WERI-Rb-1 (cell line): ENCODE measurements around the gene CHCHD6.

Experiments used
- DNase-seq: peaks from one replicate; pipeline ENCODE4 v3.0.0-alpha.2; 2020
- H3K27ac ChIP-seq: fragments of 250-450 bp; sonication (Bioruptor Pico); 2 replicates; pipeline ENCODE4 v1.5.1; 2020; ENCODE audit warnings: mild to moderate bottlenecking, moderate library complexity
- H3K27me3 ChIP-seq: fragments of 250-450 bp; sonication (Bioruptor Pico); 2 replicates; pipeline ENCODE4 v1.5.1; 2021; ENCODE audit warnings: mild to moderate bottlenecking, low read depth, moderate library complexity; ENCODE audit not compliant: insufficient read depth, severe bottlenecking
- H3K36me3 ChIP-seq: fragments of 250-450 bp; sonication (Bioruptor Pico); 2 replicates; pipeline ENCODE4 v1.5.1; 2020; ENCODE audit warnings: mild to moderate bottlenecking, moderate library complexity
- H3K4me3 ChIP-seq: 2 replicates; pipeline ENCODE4 v1.5.1; 2011; ENCODE audit warnings: low read depth, mild to moderate bottlenecking, control low read depth, low read length
- H3K9me3 ChIP-seq: fragments of 250-450 bp; sonication (Bioruptor Pico); 2 replicates; pipeline ENCODE4 v1.5.1; 2021; ENCODE audit warnings: mild to moderate bottlenecking, moderate library complexity; ENCODE audit not compliant: severe bottlenecking
- TF ChIP-seq, protein P1 (sequence below): IDR thresholded peaks from 2 replicates; pipeline ENCODE4 v1.5.1; 2011; ENCODE audit warnings: low read depth, mild to moderate bottlenecking, control low read depth, inconsistent platforms, low read length

The CHCHD6 gene

DNA sequence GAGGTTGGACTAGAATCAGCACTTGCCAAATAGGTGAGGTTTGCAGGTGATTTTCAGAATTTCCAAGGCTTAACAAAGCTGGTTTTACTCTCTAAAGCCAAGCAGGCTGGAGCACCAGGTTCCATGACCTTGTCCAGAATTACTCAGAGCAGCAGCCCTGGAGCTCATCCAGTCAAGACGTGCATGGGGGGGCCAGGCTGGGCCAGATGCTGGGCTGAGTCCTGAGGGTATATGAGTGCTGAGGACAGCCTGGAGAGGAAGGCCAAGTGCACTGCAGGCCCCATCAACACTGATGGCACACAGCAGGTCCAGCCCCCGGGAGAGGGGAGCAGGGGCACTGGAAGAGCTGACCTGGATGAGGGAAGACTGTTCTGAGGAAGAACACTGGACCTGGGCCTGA lies 46.1 kb upstream of the CHCHD6 start:
- no peak for DNase-seq
- TF ChIP-seq, protein P1, sequence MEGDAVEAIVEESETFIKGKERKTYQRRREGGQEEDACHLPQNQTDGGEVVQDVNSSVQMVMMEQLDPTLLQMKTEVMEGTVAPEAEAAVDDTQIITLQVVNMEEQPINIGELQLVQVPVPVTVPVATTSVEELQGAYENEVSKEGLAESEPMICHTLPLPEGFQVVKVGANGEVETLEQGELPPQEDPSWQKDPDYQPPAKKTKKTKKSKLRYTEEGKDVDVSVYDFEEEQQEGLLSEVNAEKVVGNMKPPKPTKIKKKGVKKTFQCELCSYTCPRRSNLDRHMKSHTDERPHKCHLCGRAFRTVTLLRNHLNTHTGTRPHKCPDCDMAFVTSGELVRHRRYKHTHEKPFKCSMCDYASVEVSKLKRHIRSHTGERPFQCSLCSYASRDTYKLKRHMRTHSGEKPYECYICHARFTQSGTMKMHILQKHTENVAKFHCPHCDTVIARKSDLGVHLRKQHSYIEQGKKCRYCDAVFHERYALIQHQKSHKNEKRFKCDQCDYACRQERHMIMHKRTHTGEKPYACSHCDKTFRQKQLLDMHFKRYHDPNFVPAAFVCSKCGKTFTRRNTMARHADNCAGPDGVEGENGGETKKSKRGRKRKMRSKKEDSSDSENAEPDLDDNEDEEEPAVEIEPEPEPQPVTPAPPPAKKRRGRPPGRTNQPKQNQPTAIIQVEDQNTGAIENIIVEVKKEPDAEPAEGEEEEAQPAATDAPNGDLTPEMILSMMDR = no peak
- Histone ChIP-seq H3K9me3 (peaks cover 18% of the 10 kb centered on the region), H3K27me3 (no peaks in the 10 kb centered on the region), H3K36me3 (no peaks in the 10 kb centered on the region), H3K4me3 (no peak overlapping the region), H3K27ac (no peak overlapping the region)

- H3K9me3 ChIP-seq = peaks cover 18% of the 10 kb centered on the region
- H3K27me3 ChIP-seq = no peaks in the 10 kb centered on the region
- TF ChIP-seq, protein P1 = no peak
- DNase-seq = no peak
- H3K36me3 ChIP-seq = no peaks in the 10 kb centered on the region
- no peak overlapping the region for H3K4me3 ChIP-seq
- no peak overlapping the region for H3K27ac ChIP-seq
Measured at GRCh38 chr3:126658584-126658983, 45.5 kb upstream of the CHCHD6 start.

DNA sequence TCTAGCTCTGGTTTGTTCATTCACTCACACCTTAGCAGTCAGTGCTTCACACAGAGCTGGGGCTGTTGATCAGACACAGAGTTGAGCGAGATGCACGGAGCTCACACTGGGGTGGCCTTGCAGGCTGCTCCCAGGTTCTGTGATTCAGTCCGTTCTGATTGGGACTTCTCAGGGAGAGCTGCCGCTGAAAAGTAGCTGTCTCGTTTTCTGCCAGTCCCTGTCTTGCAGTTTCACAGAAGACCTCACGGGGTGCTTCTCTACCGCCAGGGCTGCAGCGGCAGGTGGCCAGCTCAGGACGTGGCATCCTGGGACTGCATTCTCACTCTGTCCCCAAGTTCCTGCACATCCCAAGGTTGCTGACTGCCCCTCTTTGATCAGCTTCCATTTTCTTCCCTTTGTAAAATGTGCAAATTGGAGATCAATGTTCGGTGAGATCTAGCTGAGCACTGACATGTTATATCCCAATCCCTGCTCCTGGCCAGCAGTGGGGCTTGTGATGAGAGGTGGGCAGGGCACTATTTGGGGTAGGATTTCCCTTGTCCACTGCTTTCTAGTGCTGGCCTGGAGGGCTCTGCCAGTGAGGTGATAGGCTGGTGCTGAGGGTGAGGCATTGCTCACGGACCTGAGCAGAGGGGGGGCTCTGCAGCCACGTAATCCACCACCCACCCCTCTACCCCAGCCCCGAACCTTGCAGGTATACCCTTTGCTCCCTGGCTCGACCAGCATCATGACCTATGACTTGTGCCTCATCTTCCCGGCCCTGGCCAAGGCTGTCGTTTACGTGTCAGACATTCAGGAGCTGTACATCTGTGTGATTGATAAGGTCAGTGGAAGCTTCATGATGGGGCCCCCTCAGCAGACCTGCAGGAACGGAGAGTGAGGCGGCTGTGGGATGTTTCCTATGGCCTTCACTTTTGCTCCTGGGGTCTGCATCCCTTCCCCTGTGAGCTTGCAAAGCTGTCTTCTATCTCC lies 43.8 kb upstream of the CHCHD6 start:
- DNase-seq = no peak
- TF ChIP-seq, protein P1 = peak; percentile 42
- Histone ChIP-seq H3K9me3 (peaks cover 15% of the 10 kb centered on the region), H3K4me3 (no peak overlapping the region), H3K27ac (no peak overlapping the region), H3K27me3 (no peaks in the 10 kb centered on the region), H3K36me3 (no peaks in the 10 kb centered on the region)

DNA sequence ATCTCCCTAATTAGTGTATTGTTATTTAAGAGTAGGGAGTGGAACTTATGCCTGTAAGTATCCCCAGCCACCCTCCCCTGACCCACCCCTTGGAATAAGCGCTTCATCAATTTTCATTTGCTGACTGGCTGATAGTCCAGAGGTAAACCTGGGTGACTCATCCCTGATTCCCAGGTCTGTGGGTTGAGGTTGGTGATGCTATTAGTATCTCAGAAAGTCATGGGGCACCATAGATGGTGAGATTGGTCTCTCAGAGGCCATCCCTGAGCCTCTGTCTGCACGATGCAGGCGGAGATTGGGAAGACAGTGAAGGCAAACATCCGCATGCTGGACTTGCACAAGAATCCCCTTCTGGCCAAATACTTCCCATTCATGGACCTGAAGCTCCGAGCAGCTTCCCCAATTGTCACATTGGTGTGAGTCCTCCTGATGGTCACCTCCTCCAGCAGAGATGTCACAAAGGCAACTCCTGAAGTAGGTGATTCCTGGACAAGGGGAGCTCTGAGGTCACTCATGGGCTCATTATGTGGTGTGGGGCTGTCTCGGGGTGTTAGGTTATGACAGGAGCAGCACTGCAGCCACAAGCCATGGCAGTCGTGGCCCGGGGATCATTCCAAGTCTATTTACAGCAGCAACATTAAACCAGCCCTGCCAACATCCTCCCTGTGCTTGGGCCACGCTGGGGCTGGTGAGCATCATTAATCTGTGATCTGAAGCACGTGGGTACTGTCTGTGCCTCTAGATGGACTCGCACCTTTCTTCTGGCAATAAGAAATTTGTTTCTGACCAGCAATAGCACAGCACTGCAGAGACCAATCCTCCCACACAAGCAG lies 42.3 kb upstream of the CHCHD6 start:
- Histone ChIP-seq H3K27me3 (no peaks in the 10 kb centered on the region), H3K4me3 (no peak overlapping the region), H3K36me3 (no peaks in the 10 kb centered on the region), H3K27ac (no peak overlapping the region), H3K9me3 (peaks cover 13% of the 10 kb centered on the region)
- DNase-seq = no peak
- TF ChIP-seq, protein P1 = no peak

- Histone ChIP-seq H3K27ac (no peak overlapping the region), H3K27me3 (no peaks in the 10 kb centered on the region), H3K4me3 (no peak overlapping the region), H3K9me3 (peaks cover 13% of the 10 kb centered on the region), H3K36me3 (no peaks in the 10 kb centered on the region)
- TF ChIP-seq, protein P1 = no peak
- DNase-seq = no peak
Measured at GRCh38 chr3:126663257-126663656, 40.8 kb upstream of the CHCHD6 start.
